Progenitor cell of endocrine pancreas (in vitro differentiated cells): Measurements from ENCODE around the gene TMEM97. TPM values are rescaled to one million over a fixed set of nuclear protein-coding genes. Genes with fewer than 3 reads are reported as not detected.
"Not testable (repeated sequence)": the region's sequence is repeated elsewhere in the genome, so short reads cannot be mapped to it uniquely, and the experiment has no call there.

Experiments
- DNase-seq: peaks from one replicate; pipeline ENCODE4 v3.0.0; 2021; ENCODE audit warnings: low spot score; ENCODE audit not compliant: unreplicated experiment
- H3K27ac Mint-ChIP-seq: 2 replicates; pipeline ENCODE4 v1.8.0; 2021; ENCODE audit warnings: mild to moderate bottlenecking, moderate library complexity, mixed read lengths
- H3K27me3 Mint-ChIP-seq: 2 replicates; pipeline ENCODE4 v1.8.0; 2021; ENCODE audit warnings: mixed read lengths
- H3K36me3 Mint-ChIP-seq: 2 replicates; pipeline ENCODE4 v1.8.0; 2022; ENCODE audit warnings: mixed read lengths; ENCODE audit not compliant: insufficient read depth
- H3K4me1 Mint-ChIP-seq: 2 replicates; pipeline ENCODE4 v1.8.0; 2021; ENCODE audit warnings: low read depth, mixed read lengths
- H3K4me3 Mint-ChIP-seq: 2 replicates; pipeline ENCODE4 v1.8.0; 2021; ENCODE audit warnings: low read depth, mild to moderate bottlenecking, moderate library complexity, mixed read lengths
- H3K9me3 Mint-ChIP-seq: 2 replicates; pipeline ENCODE4 v1.8.0; 2021; ENCODE audit warnings: low read depth, mixed read lengths
- CTCF ChIP-seq: fragments of 200-600 bp; sonication (generic); IDR thresholded peaks from one replicate; pipeline ENCODE4 v1.5.0; 2021; ENCODE audit warnings: antibody characterized with exemption, mild to moderate bottlenecking; ENCODE audit not compliant: unreplicated experiment
- total RNA-seq: library from RNA; stranded (reverse); gene quantifications from 2 replicates; pipeline ENCODE4 v1.2.1, GENCODE V29; 2021

The TMEM97 gene
- total RNA-seq, 1 donor from 2014 or later = 102 TPM

GRCh38 chr17:28338056-28338768 lies 19.2 kb downstream of the TMEM97 start:
- H3K9me3 Mint-ChIP-seq = no peaks in the 10 kb centered on the region
- DNase-seq = no peak
- no peaks in the 10 kb centered on the region for H3K27me3 Mint-ChIP-seq
- no peak for TF ChIP-seq CTCF
- H3K27ac Mint-ChIP-seq = peak overlapping the region; percentile 15
- peaks cover 3% of the 10 kb centered on the region for H3K36me3 Mint-ChIP-seq
- no peak overlapping the region for H3K4me3 Mint-ChIP-seq
- H3K4me1 Mint-ChIP-seq = peaks cover 24% of the 10 kb centered on the region

- H3K36me3 Mint-ChIP-seq, DNase-seq, H3K9me3 Mint-ChIP-seq, H3K4me3 Mint-ChIP-seq, H3K27me3 Mint-ChIP-seq, H3K27ac Mint-ChIP-seq: not testable (repeated sequence)
- H3K4me1 Mint-ChIP-seq = peaks cover 23% of the 10 kb centered on the region
Observed at GRCh38 chr17:28338769-28339212, 19.8 kb downstream of the TMEM97 start.

- Mint-ChIP-seq H3K4me1 (peaks cover 17% of the 10 kb centered on the region), H3K27ac (no peak overlapping the region), H3K36me3 (peaks cover 3% of the 10 kb centered on the region), H3K27me3 (no peaks in the 10 kb centered on the region), H3K9me3 (no peaks in the 10 kb centered on the region), H3K4me3 (no peak overlapping the region)
- DNase-seq = no peak
- TF ChIP-seq CTCF = no peak
Observed at GRCh38 chr17:28339431-28339830, 20.4 kb downstream of the TMEM97 start.

- Mint-ChIP-seq H3K9me3 (no peaks in the 10 kb centered on the region), H3K27ac (no peak overlapping the region), H3K27me3 (no peaks in the 10 kb centered on the region), H3K36me3 (peaks cover 3% of the 10 kb centered on the region), H3K4me1 (peaks cover 10% of the 10 kb centered on the region), H3K4me3 (no peak overlapping the region)
- no peak for TF ChIP-seq CTCF
- DNase-seq = no peak
Observed at GRCh38 chr17:28340374-28340773, 21.4 kb downstream of the TMEM97 start.

- Mint-ChIP-seq H3K36me3 (peaks cover 4% of the 10 kb centered on the region), H3K4me1 (peaks cover 10% of the 10 kb centered on the region), H3K27ac (no peak overlapping the region), H3K4me3 (no peak overlapping the region), H3K27me3 (no peaks in the 10 kb centered on the region), H3K9me3 (no peaks in the 10 kb centered on the region)
- no peak for TF ChIP-seq CTCF
- DNase-seq = no peak
Observed at GRCh38 chr17:28341516-28341915, 22.5 kb downstream of the TMEM97 start.

GRCh38 chr17:28342313-28342712 lies 23.3 kb downstream of the TMEM97 start:
- Mint-ChIP-seq H3K9me3 (no peaks in the 10 kb centered on the region), H3K4me3 (no peak overlapping the region), H3K4me1 (peaks cover 2% of the 10 kb centered on the region), H3K36me3 (peaks cover 6% of the 10 kb centered on the region), H3K27ac (peak overlapping the region; percentile 59), H3K27me3 (no peaks in the 10 kb centered on the region)
- no peak for DNase-seq
- no peak for TF ChIP-seq CTCF
